ENCODE results near the gene BCKDHA.

Gene BCKDHA

DNA sequence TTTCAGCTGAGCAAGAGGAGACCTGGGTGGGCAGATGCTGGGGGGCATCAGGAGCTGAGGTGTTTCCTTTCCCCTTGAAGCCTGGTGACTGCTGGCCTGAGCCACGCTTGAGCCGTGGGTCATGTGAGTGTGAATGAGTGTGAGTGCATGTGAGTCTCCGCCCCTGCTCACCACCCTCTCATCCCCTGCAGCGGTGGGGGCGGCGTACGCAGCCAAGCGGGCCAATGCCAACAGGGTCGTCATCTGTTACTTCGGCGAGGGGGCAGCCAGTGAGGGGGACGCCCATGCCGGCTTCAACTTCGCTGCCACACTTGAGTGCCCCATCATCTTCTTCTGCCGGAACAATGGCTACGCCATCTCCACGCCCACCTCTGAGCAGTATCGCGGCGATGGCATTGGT, 24.4 kb downstream of the BCKDHA start:
- no peak for DNase-seq (ENCODE audit: extremely low spot score)
- ChIA-PET CTCF (no interaction called here), POLR2A (no interaction called here)
- TF ChIP-seq SUZ12 (IDR thresholded peaks at IDR 0.05) (no peak), NFRKB (IDR thresholded peaks at IDR 0.05) (no peak), FOXA1 (IDR thresholded peaks at IDR 0.05) (no peak), BHLHE40 (IDR thresholded peaks at IDR 0.05; ENCODE audit: borderline replicate concordance) (no peak), ZNF384 (IDR thresholded peaks at IDR 0.05) (no peak), LEF1 (IDR thresholded peaks at IDR 0.05; ENCODE audit: borderline replicate concordance) (no peak), SP1 (IDR thresholded peaks at IDR 0.05) (no peak), PKNOX1 (IDR thresholded peaks at IDR 0.05) (no peak), ARNT (IDR thresholded peaks at IDR 0.05) (no peak), TARDBP (IDR thresholded peaks at IDR 0.05) (no peak), ELF4 (IDR thresholded peaks at IDR 0.05) (no peak)

DNA sequence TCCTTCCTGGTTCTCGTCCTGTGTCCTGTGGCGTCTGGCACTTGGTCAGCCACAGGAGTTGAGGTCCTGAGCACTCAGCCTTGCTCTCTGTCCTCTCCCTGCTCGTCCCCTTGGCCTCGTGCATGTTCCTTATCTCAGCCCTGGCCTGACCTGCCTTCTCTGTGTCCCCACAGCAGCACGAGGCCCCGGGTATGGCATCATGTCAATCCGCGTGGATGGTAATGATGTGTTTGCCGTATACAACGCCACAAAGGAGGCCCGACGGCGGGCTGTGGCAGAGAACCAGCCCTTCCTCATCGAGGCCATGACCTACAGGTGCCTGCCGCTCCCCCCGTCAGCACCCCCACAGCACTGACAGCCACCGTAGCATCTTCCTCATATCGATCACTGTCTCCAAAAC, 24.8 kb downstream of the BCKDHA start:
- TF ChIP-seq HDGF (IDR thresholded peaks at IDR 0.05; ENCODE audit: borderline replicate concordance) (no peak), L3MBTL2 (conservative IDR thresholded peaks at IDR 0.05) (no peak), FOXK2 (IDR thresholded peaks at IDR 0.05) (no peak), NFRKB (IDR thresholded peaks at IDR 0.05) (no peak), LEF1 (IDR thresholded peaks at IDR 0.05; ENCODE audit: borderline replicate concordance) (no peak), ELF4 (IDR thresholded peaks at IDR 0.05) (no peak), SP1 (IDR thresholded peaks at IDR 0.05) (no peak), FOXA1 (IDR thresholded peaks at IDR 0.05) (no peak), TARDBP (IDR thresholded peaks at IDR 0.05) (no peak), CTBP1 (IDR thresholded peaks at IDR 0.05; ENCODE audit: borderline replicate concordance) (no peak), ZNF384 (IDR thresholded peaks at IDR 0.05) (no peak), BHLHE40 (IDR thresholded peaks at IDR 0.05; ENCODE audit: borderline replicate concordance) (no peak), FOXM1 (IDR thresholded peaks at IDR 0.05; ENCODE audit: borderline replicate concordance) (no peak), ARNT (IDR thresholded peaks at IDR 0.05) (no peak), SUZ12 (IDR thresholded peaks at IDR 0.05) (no peak), PKNOX1 (IDR thresholded peaks at IDR 0.05) (no peak)
- DNase-seq (ENCODE audit: extremely low spot score), result no peak
- CTCF ChIA-PET, result no interaction called here
- POLR2A ChIA-PET, result no interaction called here

- TF ChIP-seq NFRKB (IDR thresholded peaks at IDR 0.05) (no peak), SP1 (IDR thresholded peaks at IDR 0.05) (no peak), ZNF384 (IDR thresholded peaks at IDR 0.05) (no peak), BHLHE40 (IDR thresholded peaks at IDR 0.05; ENCODE audit: borderline replicate concordance) (no peak), SUZ12 (IDR thresholded peaks at IDR 0.05) (no peak), ELF4 (IDR thresholded peaks at IDR 0.05) (no peak), FOXK2 (IDR thresholded peaks at IDR 0.05) (no peak), FOXA1 (IDR thresholded peaks at IDR 0.05) (no peak), TARDBP (IDR thresholded peaks at IDR 0.05) (no peak)
- POLR2A ChIA-PET, result no interaction called here
- CTCF ChIA-PET, result no interaction called here
- DNase-seq (ENCODE audit: extremely low spot score), result no peak
Measured at GRCh38 chr19:41422955-41423354, 25.3 kb downstream of the BCKDHA start.

- POLR2A ChIA-PET, result interaction anchor here (1.5 kb wide), 1 partner anchor 15 kb away, joined by 7 read pairs; the partner anchor contains the start of gene DMAC2
- TF ChIP-seq LEF1 (IDR thresholded peaks at IDR 0.05; ENCODE audit: borderline replicate concordance) (no peak), L3MBTL2 (conservative IDR thresholded peaks at IDR 0.05) (no peak), ELF4 (IDR thresholded peaks at IDR 0.05) (no peak), NFRKB (IDR thresholded peaks at IDR 0.05) (no peak), ARNT (IDR thresholded peaks at IDR 0.05) (no peak)
- CTCF ChIA-PET, result no interaction called here
- DNase-seq (ENCODE audit: extremely low spot score), result no peak
Measured at GRCh38 chr19:41424335-41425173, 26.9 kb downstream of the BCKDHA start.

GRCh38 chr19:41425174-41426115, 27.8 kb downstream of the BCKDHA start:
- TF ChIP-seq FOXK2 (IDR thresholded peaks at IDR 0.05) (no peak), NFRKB (IDR thresholded peaks at IDR 0.05) (no peak), LEF1 (IDR thresholded peaks at IDR 0.05; ENCODE audit: borderline replicate concordance) (no peak), ELF4 (IDR thresholded peaks at IDR 0.05) (no peak), SUZ12 (IDR thresholded peaks at IDR 0.05) (no peak), SP1 (IDR thresholded peaks at IDR 0.05) (no peak), ARNT (IDR thresholded peaks at IDR 0.05) (no peak), ZNF384 (IDR thresholded peaks at IDR 0.05) (no peak), BHLHE40 (IDR thresholded peaks at IDR 0.05; ENCODE audit: borderline replicate concordance) (no peak), TARDBP (IDR thresholded peaks at IDR 0.05) (no peak), L3MBTL2 (conservative IDR thresholded peaks at IDR 0.05) (no peak), FOXA1 (IDR thresholded peaks at IDR 0.05) (no peak), FOXM1 (IDR thresholded peaks at IDR 0.05; ENCODE audit: borderline replicate concordance) (no peak), HDGF (IDR thresholded peaks at IDR 0.05; ENCODE audit: borderline replicate concordance) (no peak)
- ChIA-PET CTCF (no interaction called here), POLR2A (interaction anchor here (1.5 kb wide), 1 partner anchor 14 kb away, joined by 7 read pairs; the partner anchor contains the start of gene DMAC2)
- no peak for DNase-seq (ENCODE audit: extremely low spot score)
